Stimulated activated CD4-positive, alpha-beta T cell treated with anti-CD3 and anti-CD28 coated beads, TNF-alpha, amount 100 ng/mL, for 4 hours (primary cell): ENCODE results near the gene PLEKHA7.
"Not testable (repeated sequence)": the region's sequence is repeated elsewhere in the genome, so short reads cannot be mapped to it uniquely, and the experiment has no call there.

Experiments used
- DNase-seq, 3 experiments: peaks; one replicate each; pipeline ENCODE4 v3.0.0-alpha.2; 2020; ENCODE audit warnings: low read depth in 3 of 3

Gene PLEKHA7

GRCh38 chr11:17014321-17014832 is at the start of gene PLEKHA7:
TSS of gene PLEKHA7 (minus strand) at chr11:17014414. CDS start at chr11:17014401, 13 bp downstream.
- DNase-seq, result no peak

- DNase-seq, result peak in 1 of 3 experiments; percentile 36
Observed at GRCh38 chr11:17063171-17064002, 49.2 kb upstream of the PLEKHA7 start.

GRCh38 chr11:17051146-17051545 is 36.9 kb upstream of the PLEKHA7 start:
- DNase-seq, result not testable (repeated sequence)

GRCh38 chr11:17048491-17048890 is 34.3 kb upstream of the PLEKHA7 start:
- not testable (repeated sequence) for DNase-seq

GRCh38 chr11:17046690-17047089 is 32.5 kb upstream of the PLEKHA7 start:
- no peak for DNase-seq

GRCh38 chr11:17036666-17037658 is 22.7 kb upstream of the PLEKHA7 start:
- DNase-seq, result no peak

GRCh38 chr11:17034027-17034426 is 19.8 kb upstream of the PLEKHA7 start:
- not testable (repeated sequence) for DNase-seq

GRCh38 chr11:17026487-17027082 is 12.4 kb upstream of the PLEKHA7 start:
- DNase-seq, result no peak

GRCh38 chr11:17024924-17025323 is 10.7 kb upstream of the PLEKHA7 start:
- no peak for DNase-seq

GRCh38 chr11:17021511-17021910 is 7.3 kb upstream of the PLEKHA7 start:
- DNase-seq, result no peak

GRCh38 chr11:17020831-17021230 is 6.6 kb upstream of the PLEKHA7 start:
- DNase-seq, result no peak

- no peak for DNase-seq
Observed at GRCh38 chr11:17019232-17019631, 5.0 kb upstream of the PLEKHA7 start.

GRCh38 chr11:17015627-17016126 is 1.5 kb upstream of the PLEKHA7 start:
- DNase-seq, result no peak

GRCh38 chr11:17014833-17015626 is 816 bp upstream of the PLEKHA7 start:
- no peak for DNase-seq

GRCh38 chr11:17013548-17014320 is 480 bp downstream of the PLEKHA7 start:
- DNase-seq, result no peak

GRCh38 chr11:17012712-17013547 is 1.3 kb downstream of the PLEKHA7 start:
- DNase-seq, result no peak

GRCh38 chr11:17012179-17012578 is 2.0 kb downstream of the PLEKHA7 start:
- no peak for DNase-seq

- DNase-seq, result no peak
Observed at GRCh38 chr11:17010851-17011420, 3.3 kb downstream of the PLEKHA7 start.

- no peak for DNase-seq
Observed at GRCh38 chr11:17008099-17008498, 6.1 kb downstream of the PLEKHA7 start.
